SW480 (cell line): Measurements from ENCODE around the gene RFC4.
"Not testable (repeated sequence)": the region's sequence is repeated elsewhere in the genome, so short reads cannot be mapped to it uniquely, and the experiment has no call there.

Source experiments
- DNase-seq: peaks from one replicate; pipeline ENCODE4 v3.0.0-alpha.2; 2016; ENCODE audit warnings: low spot score

The RFC4 gene

GRCh38 chr3:186824430-186825139 is 18.3 kb upstream of the RFC4 start:
- no peak for DNase-seq

GRCh38 chr3:186823386-186823785 is 17.1 kb upstream of the RFC4 start:
- no peak for DNase-seq

GRCh38 chr3:186822388-186822759 is 16.1 kb upstream of the RFC4 start:
- not testable (repeated sequence) for DNase-seq

GRCh38 chr3:186821429-186822387 is 15.4 kb upstream of the RFC4 start:
- peak; percentile 56 for DNase-seq

GRCh38 chr3:186818956-186819355 is 12.7 kb upstream of the RFC4 start:
- DNase-seq: no peak

- DNase-seq: no peak
Measured at GRCh38 chr3:186818516-186818915, 12.2 kb upstream of the RFC4 start.

- DNase-seq: peak; percentile 72
Measured at GRCh38 chr3:186815435-186815834, 9.2 kb upstream of the RFC4 start.

- no peak for DNase-seq
Measured at GRCh38 chr3:186814100-186814499, 7.8 kb upstream of the RFC4 start.

GRCh38 chr3:186811313-186811712 is 5.0 kb upstream of the RFC4 start:
- not testable (repeated sequence) for DNase-seq

GRCh38 chr3:186810336-186810996 is 4.2 kb upstream of the RFC4 start:
- DNase-seq: no peak

- no peak for DNase-seq
Measured at GRCh38 chr3:186807231-186807630, 949 bp upstream of the RFC4 start.

- not testable (repeated sequence) for DNase-seq
Measured at GRCh38 chr3:186803447-186803846, 2.8 kb downstream of the RFC4 start.

GRCh38 chr3:186802701-186803100 is 3.6 kb downstream of the RFC4 start:
- DNase-seq: no peak

GRCh38 chr3:186800285-186800684 is 6.0 kb downstream of the RFC4 start:
- no peak for DNase-seq

- DNase-seq: no peak
Measured at GRCh38 chr3:186798239-186798874, 7.9 kb downstream of the RFC4 start.

- peak; percentile 49 for DNase-seq
Measured at GRCh38 chr3:186790261-186790981, 15.9 kb downstream of the RFC4 start.

GRCh38 chr3:186789554-186790260 is 16.6 kb downstream of the RFC4 start:
- no peak for DNase-seq

GRCh38 chr3:186788482-186789370 is 17.6 kb downstream of the RFC4 start:
- no peak for DNase-seq

- DNase-seq: no peak
Measured at GRCh38 chr3:186787642-186788481, 18.4 kb downstream of the RFC4 start.
